Hepatocyte (in vitro differentiated cells): ENCODE results near the gene CELF3. TPM values are rescaled to one million over a fixed set of nuclear protein-coding genes. Genes with fewer than 3 reads are reported as not detected.

Experiments
- DNase-seq: peaks from one replicate; pipeline ENCODE4 v3.0.0-alpha.2; 2016; ENCODE audit warnings: low spot score
- H2AFZ ChIP-seq: fragments of 200-600 bp; sonication (generic); 2 replicates; pipeline ENCODE4 v1.6.0; 2016; ENCODE audit warnings: antibody characterized with exemption, mild to moderate bottlenecking
- H3K27ac ChIP-seq: fragments of 200-600 bp; sonication (generic); 2 replicates; pipeline ENCODE4 v1.5.1; 2016; ENCODE audit warnings: mild to moderate bottlenecking
- H3K27me3 ChIP-seq: fragments of 200-600 bp; sonication (generic); 2 replicates; pipeline ENCODE4 v1.6.1; 2016
- H3K36me3 ChIP-seq: fragments of 200-600 bp; sonication (generic); replicated peaks from 2 replicates; pipeline ENCODE4 v1.5.1; 2016; ENCODE audit warnings: low read depth; ENCODE audit not compliant: insufficient read depth
- H3K4me1 ChIP-seq: fragments of 200-600 bp; sonication (generic); 2 replicates; pipeline ENCODE4 v1.5.1; 2016; ENCODE audit warnings: mild to moderate bottlenecking, moderate library complexity; ENCODE audit not compliant: insufficient read depth
- H3K4me2 ChIP-seq: fragments of 200-600 bp; sonication (generic); 2 replicates; pipeline ENCODE4 v1.6.0; 2016
- H3K4me3 ChIP-seq: fragments of 200-600 bp; sonication (generic); 2 replicates; pipeline ENCODE4 v1.5.1; 2016; ENCODE audit warnings: mild to moderate bottlenecking
- H3K79me2 ChIP-seq: fragments of 200-600 bp; sonication (generic); 2 replicates; pipeline ENCODE4 v1.6.0; 2017; ENCODE audit warnings: mild to moderate bottlenecking
- H3K9me2 ChIP-seq: fragments of 200-600 bp; sonication (generic); replicated peaks from 2 replicates; pipeline ENCODE4 v1.6.0; 2017; ENCODE audit warnings: mild to moderate bottlenecking; ENCODE audit not compliant: insufficient read depth
- H3K9me3 ChIP-seq: fragments of 200-600 bp; sonication (generic); 2 replicates; pipeline ENCODE4 v1.5.1; 2016; ENCODE audit warnings: low read depth, mild to moderate bottlenecking
- H4K20me1 ChIP-seq: fragments of 200-600 bp; sonication (generic); 2 replicates; pipeline ENCODE4 v1.6.0; 2016; ENCODE audit warnings: mild to moderate bottlenecking; ENCODE audit not compliant: insufficient read depth, poor library complexity, severe bottlenecking
- EZH2 ChIP-seq: fragments of 200-600 bp; sonication (generic); IDR thresholded peaks from 2 replicates; pipeline ENCODE4 v1.6.1; 2016; ENCODE audit warnings: antibody characterized with exemption, mild to moderate bottlenecking, borderline replicate concordance
- EZH2phosphoT487 ChIP-seq: fragments of 200-600 bp; sonication (generic); IDR thresholded peaks from one replicate; pipeline ENCODE4 v1.6.1; 2018; ENCODE audit warnings: antibody characterized with exemption, mild to moderate bottlenecking, low read depth, moderate library complexity; ENCODE audit not compliant: unreplicated experiment, severe bottlenecking
- WGBS: methylation state at CpG from one replicate; pipeline ENCODE4 v1.1.6; 2016; ENCODE audit warnings: low lambda C conversion rate; ENCODE audit errors: missing lambda C conversion rate; 5-methylcytosine and 5-hydroxymethylcytosine counted together
- polyA plus RNA-seq: library from polyadenylated mRNA; unstranded; fragments of >200 nt; fragmentation: Nextera tagmentation; extraction: Ambion mirVana; gene quantifications from 2 replicates; pipeline ENCODE4 v1.2.1, GENCODE V29; 2016
- total RNA-seq: library from RNA; depleted of rRNA; stranded (reverse); fragments of >200 nt; gene quantifications from 2 replicates; pipeline ENCODE4 v1.2.3, GENCODE V29; 2014
- TF ChIP-seq, protein P1 (sequence below): fragments of 200-600 bp; sonication (generic); IDR thresholded peaks from 2 replicates; pipeline ENCODE4 v1.5.1; 2016; ENCODE audit warnings: antibody characterized with exemption, mild to moderate bottlenecking; ENCODE audit not compliant: poor library complexity

CELF3 gene
- total and polyA plus RNA-seq, 2 experiments from 2014 or later: 1.1 to 2.1 TPM

DNA sequence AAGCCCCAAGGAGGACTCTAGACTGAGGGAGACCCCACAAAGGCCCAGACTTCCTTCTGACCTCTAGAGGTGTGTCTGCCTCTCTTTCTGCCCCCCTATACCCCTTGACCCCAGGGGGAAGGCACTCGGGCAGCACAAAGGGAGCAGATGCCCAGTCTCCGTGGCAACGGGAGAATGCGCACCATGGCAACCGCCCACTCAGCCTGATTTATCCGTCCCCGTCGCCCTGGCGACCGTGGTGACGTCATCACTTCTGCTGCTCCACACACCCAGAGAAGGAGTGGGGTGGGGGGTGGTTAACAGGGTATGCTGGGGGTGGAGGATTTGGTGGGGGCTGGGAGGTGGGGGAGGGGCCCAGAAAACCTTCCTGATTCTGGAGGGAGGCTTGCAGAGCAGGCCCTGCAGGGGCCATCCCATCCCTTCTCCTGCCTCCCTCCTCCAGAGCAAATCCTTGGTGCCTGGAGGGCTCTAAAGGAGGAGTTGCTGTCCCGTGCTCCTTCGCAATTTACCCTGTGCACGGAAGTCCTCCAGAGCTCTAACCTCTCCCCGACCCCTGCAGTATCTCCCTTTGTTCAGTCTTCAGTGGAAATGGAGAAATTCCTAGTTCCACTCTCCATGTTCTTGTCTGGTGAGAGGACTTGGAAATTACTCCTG lies 6.3 kb downstream of the CELF3 start:
- WGBS: 67% methylated on average over 15 of the region's 15 CpGs
- Histone ChIP-seq H4K20me1 (no peaks in the 10 kb centered on the region), H3K36me3 (no peaks in the 10 kb centered on the region), H3K9me2 (no peaks in the 10 kb centered on the region), H3K4me1 (peaks cover 6% of the 10 kb centered on the region), H3K4me2 (no peak overlapping the region), H2AFZ (no peak overlapping the region), H3K79me2 (no peaks in the 10 kb centered on the region), H3K27me3 (no peaks in the 10 kb centered on the region), H3K27ac (no peak overlapping the region), H3K4me3 (no peak overlapping the region), H3K9me3 (no peaks in the 10 kb centered on the region)
- no peak for DNase-seq
- TF ChIP-seq, protein P1, sequence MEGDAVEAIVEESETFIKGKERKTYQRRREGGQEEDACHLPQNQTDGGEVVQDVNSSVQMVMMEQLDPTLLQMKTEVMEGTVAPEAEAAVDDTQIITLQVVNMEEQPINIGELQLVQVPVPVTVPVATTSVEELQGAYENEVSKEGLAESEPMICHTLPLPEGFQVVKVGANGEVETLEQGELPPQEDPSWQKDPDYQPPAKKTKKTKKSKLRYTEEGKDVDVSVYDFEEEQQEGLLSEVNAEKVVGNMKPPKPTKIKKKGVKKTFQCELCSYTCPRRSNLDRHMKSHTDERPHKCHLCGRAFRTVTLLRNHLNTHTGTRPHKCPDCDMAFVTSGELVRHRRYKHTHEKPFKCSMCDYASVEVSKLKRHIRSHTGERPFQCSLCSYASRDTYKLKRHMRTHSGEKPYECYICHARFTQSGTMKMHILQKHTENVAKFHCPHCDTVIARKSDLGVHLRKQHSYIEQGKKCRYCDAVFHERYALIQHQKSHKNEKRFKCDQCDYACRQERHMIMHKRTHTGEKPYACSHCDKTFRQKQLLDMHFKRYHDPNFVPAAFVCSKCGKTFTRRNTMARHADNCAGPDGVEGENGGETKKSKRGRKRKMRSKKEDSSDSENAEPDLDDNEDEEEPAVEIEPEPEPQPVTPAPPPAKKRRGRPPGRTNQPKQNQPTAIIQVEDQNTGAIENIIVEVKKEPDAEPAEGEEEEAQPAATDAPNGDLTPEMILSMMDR: no peak
- TF ChIP-seq EZH2: no peak
- TF ChIP-seq EZH2phosphoT487: no peak

DNA sequence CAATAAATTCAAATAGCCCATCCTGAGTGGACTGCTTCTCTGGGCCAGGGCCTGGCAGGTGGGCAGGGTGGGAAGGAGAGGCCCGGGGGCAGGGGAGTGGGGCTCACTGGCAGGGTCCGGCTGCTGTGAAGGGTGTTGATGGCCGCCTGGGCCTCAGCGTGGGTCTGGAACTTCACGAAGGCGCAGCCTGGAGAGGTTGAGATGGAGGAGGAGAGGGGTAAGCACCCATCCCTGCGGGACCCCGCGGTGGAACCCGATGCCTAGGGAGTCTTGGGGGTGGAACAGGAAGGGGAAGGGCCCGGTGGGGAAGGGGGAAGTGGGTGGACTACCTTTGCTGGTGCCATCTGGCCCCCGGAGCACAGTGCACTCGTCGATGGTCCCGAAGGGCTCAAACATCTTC lies 7.7 kb downstream of the CELF3 start:
- Histone ChIP-seq H3K4me3 (no peak overlapping the region), H3K9me3 (no peaks in the 10 kb centered on the region), H4K20me1 (no peaks in the 10 kb centered on the region), H3K27ac (no peak overlapping the region), H3K4me2 (no peak overlapping the region), H3K9me2 (no peaks in the 10 kb centered on the region), H3K79me2 (no peaks in the 10 kb centered on the region), H3K4me1 (peaks cover 6% of the 10 kb centered on the region), H3K36me3 (no peaks in the 10 kb centered on the region), H3K27me3 (no peaks in the 10 kb centered on the region), H2AFZ (no peak overlapping the region)
- DNase-seq: no peak
- 88% methylated on average over 10 of the region's 15 CpGs for WGBS
- TF ChIP-seq EZH2: no peak

DNA sequence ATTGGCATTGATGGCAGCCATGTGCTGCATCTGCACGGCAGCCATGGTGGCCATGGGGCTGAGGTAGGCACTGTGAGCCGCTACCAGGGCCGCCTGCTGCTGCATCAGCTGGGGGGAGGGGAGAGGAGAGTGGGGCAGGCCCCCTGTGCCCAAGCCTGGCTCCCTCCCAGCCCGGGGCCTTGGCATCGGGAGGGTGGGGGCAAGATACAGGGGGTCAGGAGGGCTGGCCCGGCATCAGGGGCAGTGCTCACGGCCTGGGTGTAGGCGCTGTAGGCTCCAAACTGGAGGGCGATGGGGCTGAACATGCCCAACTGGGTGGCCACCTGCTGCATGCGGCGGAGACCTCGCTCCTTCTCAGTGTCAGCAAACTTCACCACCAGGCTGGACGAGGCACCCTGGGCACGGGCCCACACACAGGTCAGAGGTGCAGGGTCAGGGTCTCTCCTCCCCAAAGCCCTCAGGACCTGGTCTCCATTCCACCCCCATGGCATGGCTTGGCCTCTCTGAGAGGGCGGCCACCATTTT lies 9.0 kb downstream of the CELF3 start:
- Histone ChIP-seq H3K27me3 (no peaks in the 10 kb centered on the region), H2AFZ (no peak overlapping the region), H3K4me3 (no peak overlapping the region), H3K79me2 (no peaks in the 10 kb centered on the region), H3K9me3 (no peaks in the 10 kb centered on the region), H3K27ac (no peak overlapping the region), H3K36me3 (no peaks in the 10 kb centered on the region), H3K4me2 (no peak overlapping the region), H3K9me2 (no peaks in the 10 kb centered on the region), H4K20me1 (no peaks in the 10 kb centered on the region), H3K4me1 (peaks cover 4% of the 10 kb centered on the region)
- WGBS: 97% methylated on average over 9 of the region's 15 CpGs
- DNase-seq: no peak
- TF ChIP-seq EZH2phosphoT487 (no peak), EZH2 (no peak)
- TF ChIP-seq, protein P1: no peak

- no peak overlapping the region for H3K4me3 ChIP-seq
- TF ChIP-seq EZH2: no peak
- TF ChIP-seq, protein P1: no peak
- TF ChIP-seq EZH2phosphoT487: no peak
- H2AFZ ChIP-seq: no peak overlapping the region
- no peaks in the 10 kb centered on the region for H4K20me1 ChIP-seq
- WGBS: 91% methylated on average over 20 of the region's 21 CpGs
- DNase-seq: no peak
- no peak overlapping the region for H3K27ac ChIP-seq
- H3K36me3 ChIP-seq: no peaks in the 10 kb centered on the region
- no peaks in the 10 kb centered on the region for H3K27me3 ChIP-seq
- no peaks in the 10 kb centered on the region for H3K79me2 ChIP-seq
- no peaks in the 10 kb centered on the region for H3K4me1 ChIP-seq
- no peaks in the 10 kb centered on the region for H3K9me2 ChIP-seq
- no peaks in the 10 kb centered on the region for H3K9me3 ChIP-seq
- no peak overlapping the region for H3K4me2 ChIP-seq
These were observed 9.9 kb downstream of the CELF3 start for GRCh38 chr1:151706464-151707415.
